Neural crest cell (in vitro differentiated cells): ENCODE measurements around the gene FLRT2. TPM values are rescaled to one million over a fixed set of nuclear protein-coding genes. Genes with fewer than 3 reads are reported as not detected.

Experiments used
- DNase-seq: peaks from one replicate; pipeline ENCODE4 v3.0.0; 2021; ENCODE audit warnings: low read depth, mixed read lengths, low spot score
- H3K27ac Mint-ChIP-seq: one replicate; pipeline ENCODE4 v1.8.0; 2021; ENCODE audit warnings: mild to moderate bottlenecking, mixed read lengths; ENCODE audit not compliant: unreplicated experiment
- H3K27me3 Mint-ChIP-seq: 2 replicates; pipeline ENCODE4 v1.8.0; 2021; ENCODE audit warnings: low read depth, mild to moderate bottlenecking, mixed read lengths
- H3K36me3 Mint-ChIP-seq: 2 replicates; pipeline ENCODE4 v1.8.0; 2021; ENCODE audit warnings: low read depth, mild to moderate bottlenecking, mixed read lengths
- H3K4me1 Mint-ChIP-seq: 2 replicates; pipeline ENCODE4 v1.8.0; 2021; ENCODE audit warnings: mixed read lengths
- H3K4me3 Mint-ChIP-seq: one replicate; pipeline ENCODE4 v1.8.0; 2021; ENCODE audit warnings: mild to moderate bottlenecking, mixed read lengths
- H3K9me3 Mint-ChIP-seq: 2 replicates; pipeline ENCODE4 v1.8.0; 2021; ENCODE audit warnings: mixed read lengths
- total RNA-seq: library from RNA; stranded (reverse); gene quantifications from 2 replicates; pipeline ENCODE4 v1.2.1, GENCODE V29; 2021
- TF ChIP-seq, protein P1 (sequence below): fragments of 200-600 bp; sonication (generic); conservative IDR thresholded peaks from 2 replicates; pipeline ENCODE4 v1.5.0; 2021; ENCODE audit warnings: antibody characterized with exemption, mild to moderate bottlenecking

The FLRT2 gene
- total RNA-seq, 1 donor from 2014 or later: 13.5 TPM

DNA sequence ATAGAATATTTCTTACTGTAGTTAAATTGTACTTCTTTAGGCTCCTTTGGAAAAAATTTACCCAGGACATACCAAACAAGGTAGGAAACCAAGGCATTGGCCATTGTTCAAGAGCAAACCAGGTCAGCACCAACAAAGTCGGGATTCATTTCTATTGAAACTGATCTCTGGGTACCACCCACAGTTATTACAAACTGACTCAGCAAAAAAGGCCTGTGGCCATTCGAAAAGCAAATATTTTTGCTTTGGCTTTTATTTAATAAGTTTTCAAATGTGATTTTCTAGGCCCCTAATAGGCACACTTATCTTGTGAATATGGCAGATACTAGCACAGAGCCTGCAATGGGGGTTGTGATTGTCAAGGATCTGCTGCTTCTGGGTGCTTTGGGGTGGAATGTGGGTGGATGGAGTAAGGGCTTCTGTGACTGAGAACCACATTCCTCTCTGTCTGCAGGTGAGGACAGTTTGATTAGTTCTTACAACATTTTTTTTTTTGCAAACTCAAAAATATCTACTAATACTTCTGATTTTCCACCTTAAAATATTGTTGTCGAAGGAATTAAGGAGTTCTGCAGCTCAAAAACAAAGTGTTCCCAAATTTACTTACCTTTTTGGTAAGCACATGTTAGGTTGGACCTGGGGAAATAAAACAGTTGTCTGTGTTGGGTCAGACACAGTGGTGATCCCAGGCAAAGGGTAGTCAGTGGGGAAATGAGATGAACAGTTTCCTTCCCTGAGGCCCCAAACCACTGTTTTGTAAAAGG, 45.1 kb downstream of the FLRT2 start:
- no peak overlapping the region for H3K27ac Mint-ChIP-seq
- TF ChIP-seq, protein P1, sequence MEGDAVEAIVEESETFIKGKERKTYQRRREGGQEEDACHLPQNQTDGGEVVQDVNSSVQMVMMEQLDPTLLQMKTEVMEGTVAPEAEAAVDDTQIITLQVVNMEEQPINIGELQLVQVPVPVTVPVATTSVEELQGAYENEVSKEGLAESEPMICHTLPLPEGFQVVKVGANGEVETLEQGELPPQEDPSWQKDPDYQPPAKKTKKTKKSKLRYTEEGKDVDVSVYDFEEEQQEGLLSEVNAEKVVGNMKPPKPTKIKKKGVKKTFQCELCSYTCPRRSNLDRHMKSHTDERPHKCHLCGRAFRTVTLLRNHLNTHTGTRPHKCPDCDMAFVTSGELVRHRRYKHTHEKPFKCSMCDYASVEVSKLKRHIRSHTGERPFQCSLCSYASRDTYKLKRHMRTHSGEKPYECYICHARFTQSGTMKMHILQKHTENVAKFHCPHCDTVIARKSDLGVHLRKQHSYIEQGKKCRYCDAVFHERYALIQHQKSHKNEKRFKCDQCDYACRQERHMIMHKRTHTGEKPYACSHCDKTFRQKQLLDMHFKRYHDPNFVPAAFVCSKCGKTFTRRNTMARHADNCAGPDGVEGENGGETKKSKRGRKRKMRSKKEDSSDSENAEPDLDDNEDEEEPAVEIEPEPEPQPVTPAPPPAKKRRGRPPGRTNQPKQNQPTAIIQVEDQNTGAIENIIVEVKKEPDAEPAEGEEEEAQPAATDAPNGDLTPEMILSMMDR: no peak
- H3K27me3 Mint-ChIP-seq: no peaks in the 10 kb centered on the region
- DNase-seq: no peak
- H3K36me3 Mint-ChIP-seq: no peaks in the 10 kb centered on the region
- no peak overlapping the region for H3K4me3 Mint-ChIP-seq
- peaks cover 27% of the 10 kb centered on the region for H3K4me1 Mint-ChIP-seq
- no peaks in the 10 kb centered on the region for H3K9me3 Mint-ChIP-seq

DNA sequence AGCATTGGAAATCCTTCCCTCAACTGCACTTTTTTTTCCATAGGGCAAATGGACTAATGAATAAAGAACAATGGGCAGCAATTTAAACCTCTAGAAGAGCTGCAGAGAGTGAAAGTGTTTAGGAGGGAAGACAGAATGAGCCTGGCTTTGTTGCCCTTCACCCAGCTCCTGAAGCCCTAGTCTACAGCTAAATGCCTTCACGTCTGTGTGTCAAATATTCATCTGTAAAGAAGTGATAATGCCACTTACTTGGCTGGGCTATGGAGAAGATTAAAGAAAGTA, 45.6 kb downstream of the FLRT2 start:
- TF ChIP-seq, protein P1: no peak
- no peak overlapping the region for H3K27ac Mint-ChIP-seq
- H3K36me3 Mint-ChIP-seq: no peaks in the 10 kb centered on the region
- H3K4me1 Mint-ChIP-seq: peaks cover 28% of the 10 kb centered on the region
- DNase-seq: no peak
- H3K4me3 Mint-ChIP-seq: no peak overlapping the region
- H3K9me3 Mint-ChIP-seq: no peaks in the 10 kb centered on the region
- H3K27me3 Mint-ChIP-seq: no peaks in the 10 kb centered on the region

DNA sequence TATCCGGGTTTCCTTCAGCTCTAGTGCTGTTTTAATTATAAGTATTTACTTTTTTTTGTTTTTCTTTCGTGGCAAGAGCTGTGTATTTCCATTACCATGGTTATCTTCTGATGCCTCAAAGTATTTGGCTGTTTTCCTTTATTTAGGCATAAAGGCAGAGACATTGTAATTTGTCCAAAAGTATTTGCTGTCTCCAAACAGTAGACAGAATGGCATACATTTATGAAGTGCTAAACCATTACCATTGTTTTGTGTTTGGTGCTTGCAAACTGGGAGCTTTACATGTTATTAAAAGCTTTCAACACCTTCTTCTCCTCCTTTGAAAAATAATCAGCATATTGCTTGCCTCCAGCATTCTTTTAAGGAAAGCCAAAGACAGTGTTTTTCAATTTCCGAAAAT, 46.3 kb downstream of the FLRT2 start:
- Mint-ChIP-seq H3K4me1 (peaks cover 28% of the 10 kb centered on the region), H3K27me3 (no peaks in the 10 kb centered on the region), H3K9me3 (no peaks in the 10 kb centered on the region), H3K36me3 (no peaks in the 10 kb centered on the region), H3K4me3 (no peak overlapping the region), H3K27ac (no peak overlapping the region)
- TF ChIP-seq, protein P1: no peak
- no peak for DNase-seq

DNA sequence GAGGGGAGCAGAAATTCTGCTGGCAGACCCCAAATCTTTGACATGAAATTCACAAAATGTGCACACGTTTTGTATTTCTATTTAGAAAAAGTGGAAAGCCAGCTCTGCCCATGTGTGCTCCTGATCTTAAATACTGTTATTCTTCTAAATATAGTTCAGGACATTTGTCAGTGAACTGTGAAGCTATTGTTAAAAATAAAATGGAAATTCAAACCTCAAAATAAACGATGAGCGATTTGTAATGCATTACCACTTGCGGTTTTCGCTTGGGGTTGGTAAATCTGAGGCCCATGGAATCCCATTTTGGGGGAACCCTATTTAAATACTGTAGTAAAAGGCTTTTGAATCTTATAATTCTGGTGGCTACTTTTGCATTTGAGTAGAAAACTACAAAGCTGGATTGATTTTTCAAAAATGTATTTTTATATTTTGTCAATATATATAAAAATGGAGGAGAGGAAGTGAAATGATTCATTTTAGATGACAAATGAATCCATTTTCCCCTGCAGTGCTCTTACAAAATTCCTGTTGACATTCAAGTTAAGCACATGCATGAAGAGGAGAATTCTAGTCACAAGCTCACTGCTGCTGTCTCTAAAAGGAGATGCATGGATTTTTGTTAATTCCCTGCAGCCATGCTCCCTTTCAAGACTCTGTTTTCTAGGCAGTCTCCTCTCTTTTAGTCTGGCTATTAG, 47.1 kb downstream of the FLRT2 start:
- no peaks in the 10 kb centered on the region for H3K9me3 Mint-ChIP-seq
- H3K27me3 Mint-ChIP-seq: no peaks in the 10 kb centered on the region
- H3K4me3 Mint-ChIP-seq: no peak overlapping the region
- H3K36me3 Mint-ChIP-seq: no peaks in the 10 kb centered on the region
- no peak for DNase-seq
- TF ChIP-seq, protein P1: no peak
- peaks cover 28% of the 10 kb centered on the region for H3K4me1 Mint-ChIP-seq
- H3K27ac Mint-ChIP-seq: no peak overlapping the region

DNA sequence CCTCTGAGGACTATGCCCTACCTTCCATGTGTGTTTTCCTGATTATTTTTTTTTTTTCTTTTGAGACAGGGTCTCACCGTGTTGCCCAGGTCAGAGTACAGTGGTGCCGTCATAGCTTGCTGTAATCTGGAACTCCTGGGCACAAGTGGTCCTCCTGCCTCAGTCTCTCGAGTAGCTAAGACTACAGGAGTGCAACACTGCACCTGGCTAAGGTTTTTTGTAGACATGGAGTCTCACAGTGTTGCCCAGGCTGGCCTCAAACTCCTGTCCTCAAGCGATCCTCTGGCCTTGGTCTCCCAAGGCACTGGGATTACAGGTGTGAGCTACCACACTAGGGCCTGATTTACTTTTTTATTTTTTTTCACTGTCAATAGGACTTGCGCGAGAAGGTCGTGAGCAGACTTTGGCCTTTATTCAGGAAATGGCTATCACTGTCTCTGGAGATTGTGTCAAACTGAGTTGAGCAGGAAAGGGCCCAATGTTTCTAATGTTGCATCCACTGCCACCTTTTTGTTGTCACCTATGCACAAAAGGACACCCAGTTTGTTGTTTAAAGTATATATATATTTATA, 47.7 kb downstream of the FLRT2 start:
- H3K9me3 Mint-ChIP-seq: no peaks in the 10 kb centered on the region
- H3K27ac Mint-ChIP-seq: no peak overlapping the region
- H3K4me1 Mint-ChIP-seq: peaks cover 28% of the 10 kb centered on the region
- DNase-seq: no peak
- H3K36me3 Mint-ChIP-seq: no peaks in the 10 kb centered on the region
- TF ChIP-seq, protein P1: no peak
- no peaks in the 10 kb centered on the region for H3K27me3 Mint-ChIP-seq
- no peak overlapping the region for H3K4me3 Mint-ChIP-seq
